HepG2 (cell line): ENCODE data around the gene JAK1. TPM values are rescaled to one million over a fixed set of nuclear protein-coding genes. Genes with fewer than 3 reads are reported as not detected.
A peak's percentile ranks its signal among the peaks of the same experiment; 100 is the strongest.

Experiments
- AHR ChIP-seq: IDR thresholded peaks from 2 replicates; pipeline ENCODE4 v1.6.1; 2018; ENCODE audit warnings: missing genetic modification reagents, missing compliant biosample characterization
- ARID2 ChIP-seq: sonication (generic); formaldehyde crosslinking; IDR thresholded peaks from 2 replicates; pipeline ENCODE4 v1.8.1; 2022; ENCODE audit warnings: mild to moderate bottlenecking, missing genetic modification reagents, borderline replicate concordance
- BORCS8-MEF2B ChIP-seq: sonication (generic); formaldehyde crosslinking; IDR thresholded peaks from 2 replicates; pipeline ENCODE4 v1.8.0; 2022; ENCODE audit warnings: mild to moderate bottlenecking, missing genetic modification reagents
- CBX5 ChIP-seq: sonication (generic); formaldehyde crosslinking; IDR thresholded peaks from 2 replicates; pipeline ENCODE4 v1.4.0; 2020; ENCODE audit warnings: missing genetic modification reagents, borderline replicate concordance
- GABPB1 ChIP-seq: IDR thresholded peaks from 2 replicates; pipeline ENCODE4 v1.6.1; 2016; ENCODE audit warnings: mild to moderate bottlenecking, missing genetic modification reagents, moderate library complexity, missing compliant biosample characterization
- KDM5A ChIP-seq: fragments of 200-600 bp; sonication (generic); IDR thresholded peaks from 2 replicates; pipeline ENCODE4 v1.7.0; 2018; ENCODE audit warnings: antibody characterized with exemption, mild to moderate bottlenecking, low read length, borderline replicate concordance
- KLF12 ChIP-seq: sonication (generic); formaldehyde crosslinking; IDR thresholded peaks from 2 replicates; pipeline ENCODE4 v1.4.0; 2020; ENCODE audit warnings: missing genetic modification reagents, borderline replicate concordance
- MED1 ChIP-seq: sonication (generic); formaldehyde crosslinking; IDR thresholded peaks from 2 replicates; pipeline ENCODE4 v1.4.0; 2020; ENCODE audit warnings: missing genetic modification reagents
- MEIS1 ChIP-seq: sonication (generic); formaldehyde crosslinking; IDR thresholded peaks from 2 replicates; pipeline ENCODE4 v1.9.0; 2021; ENCODE audit warnings: mild to moderate bottlenecking, missing genetic modification reagents, moderate library complexity, borderline replicate concordance
- MTF1 ChIP-seq: sonication (generic); formaldehyde crosslinking; IDR thresholded peaks from 2 replicates; pipeline ENCODE4 v1.5.0; 2020; ENCODE audit warnings: missing genetic modification reagents
- MXD4 ChIP-seq: IDR thresholded peaks from 2 replicates; pipeline ENCODE4 v1.6.1; 2016; ENCODE audit warnings: mild to moderate bottlenecking, missing biosample characterization, missing genetic modification reagents
- NCOR1 ChIP-seq: fragments of 200-600 bp; sonication (generic); IDR thresholded peaks from 2 replicates; pipeline ENCODE4 v1.7.0; 2017; ENCODE audit warnings: antibody characterized with exemption, low read length, borderline replicate concordance
- NR2F2 ChIP-seq: IDR thresholded peaks from 2 replicates; pipeline ENCODE4 v1.6.1; 2012; ENCODE audit warnings: low read depth, inconsistent platforms, borderline replicate concordance
- SRSF9 ChIP-seq: fragments of 200-400 bp; formaldehyde crosslinking; IDR thresholded peaks from 2 replicates; pipeline ENCODE4 v1.6.1; 2018; ENCODE audit warnings: borderline replicate concordance, mild to moderate bottlenecking, low read depth, low read length; ENCODE audit not compliant: insufficient read depth, poor library complexity, severe bottlenecking
- STAG1 ChIP-seq: sonication (generic); formaldehyde crosslinking; IDR thresholded peaks from 2 replicates; pipeline ENCODE4 v1.4.0; 2020; ENCODE audit warnings: missing genetic modification reagents
- THRA ChIP-seq: sonication (generic); formaldehyde crosslinking; IDR thresholded peaks from 2 replicates; pipeline ENCODE4 v1.4.0; 2020; ENCODE audit warnings: missing genetic modification reagents, borderline replicate concordance
- ZBTB43 ChIP-seq: sonication (generic); formaldehyde crosslinking; conservative IDR thresholded peaks from 2 replicates; pipeline ENCODE4 v1.4.0; 2020; ENCODE audit warnings: missing genetic modification reagents
- ZNF224 ChIP-seq: sonication (generic); formaldehyde crosslinking; IDR thresholded peaks from 2 replicates; pipeline ENCODE4 v1.5.0; 2020; ENCODE audit warnings: mild to moderate bottlenecking, missing genetic modification reagents
- ZNF260 ChIP-seq: sonication (generic); formaldehyde crosslinking; IDR thresholded peaks from 2 replicates; pipeline ENCODE4 v1.4.0; 2020; ENCODE audit warnings: missing genetic modification reagents, low read depth, mild to moderate bottlenecking, borderline replicate concordance
- ZNF264 ChIP-seq: sonication (generic); formaldehyde crosslinking; IDR thresholded peaks from 2 replicates; pipeline ENCODE4 v1.4.0; 2020; ENCODE audit warnings: missing genetic modification reagents
- ZNF333 ChIP-seq: sonication (generic); formaldehyde crosslinking; IDR thresholded peaks from 2 replicates; pipeline ENCODE4 v1.4.0; 2020; ENCODE audit warnings: mild to moderate bottlenecking, missing genetic modification reagents, borderline replicate concordance
- ZNF484 ChIP-seq: sonication (generic); formaldehyde crosslinking; IDR thresholded peaks from 2 replicates; pipeline ENCODE4 v1.5.1; 2020; ENCODE audit warnings: mild to moderate bottlenecking, low read depth, missing genetic modification reagents, borderline replicate concordance
- ZNF549 ChIP-seq: sonication (generic); formaldehyde crosslinking; IDR thresholded peaks from 2 replicates; pipeline ENCODE4 v1.5.0; 2020; ENCODE audit warnings: missing genetic modification reagents
- ZNF670 ChIP-seq: sonication (generic); formaldehyde crosslinking; IDR thresholded peaks from 2 replicates; pipeline ENCODE4 v1.8.0; 2022; ENCODE audit warnings: mild to moderate bottlenecking, missing genetic modification reagents, borderline replicate concordance
- ZNF850 ChIP-seq: sonication (generic); formaldehyde crosslinking; conservative IDR thresholded peaks from 2 replicates; pipeline ENCODE4 v1.9.0; 2021; ENCODE audit warnings: mild to moderate bottlenecking, missing genetic modification reagents
- ZSCAN25 ChIP-seq: sonication (generic); formaldehyde crosslinking; IDR thresholded peaks from 2 replicates; pipeline ENCODE4 v1.8.0; 2022; ENCODE audit warnings: mild to moderate bottlenecking, missing genetic modification reagents
- polyA plus RNA-seq, 8 experiments: library from polyadenylated mRNA; depleted of rRNA in 3 of 8; stranded (reverse) in 7 of 8; unstranded in 1 of 8; fragments of >200 nt; fragmentation: Illumina TruSeq in 4 of 8; extraction: Trizol in 4 of 8; gene quantifications; 2 replicates each; pipeline versions ENCODE4 v1.2.1 to v1.2.3, GENCODE V29; 2011 to 2016; ENCODE audit warnings: low read depth in 4 of 8, missing spikeins in 1 of 8, mixed read lengths in 1 of 8; ENCODE audit not compliant: insufficient read depth in 1 of 8
- total RNA-seq, 5 experiments: library from RNA; depleted of rRNA; stranded (reverse); fragments of >200 nt; fragmentation: Illumina TruSeq; extraction: Trizol; gene quantifications; 2 replicates each; pipeline ENCODE4 v1.2.3, GENCODE V29; 2016; ENCODE audit warnings: low read depth in 1 of 5

The JAK1 gene
- total and polyA plus RNA-seq, 2 of the 13 experiments (the other 11 are each of a cell fraction or from before 2014, with no cell fraction given): 23.9 to 42.4 TPM

- TF ChIP-seq ZBTB43 (CRISPR knock-in tag): no peak
- no peak for TF ChIP-seq ZNF264 (CRISPR knock-in tag)
- TF ChIP-seq MEIS1 (CRISPR knock-in tag): peak; percentile 23; the same call in 1 of the 2 replicates
- TF ChIP-seq ARID2 (CRISPR knock-in tag): no peak
- TF ChIP-seq MXD4 (CRISPR knock-in tag): peak; percentile 55; the same call in 1 of the 2 replicates
- TF ChIP-seq MED1 (CRISPR knock-in tag): peak; percentile 69
- TF ChIP-seq ZSCAN25: no peak
- no peak for TF ChIP-seq BORCS8-MEF2B (CRISPR knock-in tag)
- TF ChIP-seq NCOR1: peak; percentile 86; the same call in 1 of the 2 replicates
- TF ChIP-seq SRSF9: no peak
- TF ChIP-seq KLF12 (CRISPR knock-in tag): no peak
- no peak; the same call in 1 of the 2 replicates for TF ChIP-seq GABPB1 (CRISPR knock-in tag)
- TF ChIP-seq ZNF850: no peak
- TF ChIP-seq NR2F2: peak; percentile 75; the same call in 1 of the 2 replicates
- TF ChIP-seq ZNF484 (CRISPR knock-in tag): no peak
- TF ChIP-seq MTF1 (CRISPR knock-in tag): no peak
- peak; percentile 65; the same call in 1 of the 2 replicates for TF ChIP-seq CBX5 (CRISPR knock-in tag)
- no peak for TF ChIP-seq ZNF260 (CRISPR knock-in tag)
- no peak for TF ChIP-seq AHR (CRISPR knock-in tag)
- TF ChIP-seq ZNF224 (CRISPR knock-in tag): no peak
- TF ChIP-seq ZNF549: no peak
- TF ChIP-seq STAG1 (CRISPR knock-in tag): no peak
- TF ChIP-seq THRA: no peak
- no peak for TF ChIP-seq KDM5A
- TF ChIP-seq ZNF670 (CRISPR knock-in tag): 0 out of 2 replicates have a peak, but pooled peaks have one; percentile 63
- no peak for TF ChIP-seq ZNF333 (CRISPR knock-in tag)
Observed at GRCh38 chr1:64986903-64987871, 20.8 kb upstream of the JAK1 start (continued).
